ENCODE measurements around the gene ABCB8.

DNA sequence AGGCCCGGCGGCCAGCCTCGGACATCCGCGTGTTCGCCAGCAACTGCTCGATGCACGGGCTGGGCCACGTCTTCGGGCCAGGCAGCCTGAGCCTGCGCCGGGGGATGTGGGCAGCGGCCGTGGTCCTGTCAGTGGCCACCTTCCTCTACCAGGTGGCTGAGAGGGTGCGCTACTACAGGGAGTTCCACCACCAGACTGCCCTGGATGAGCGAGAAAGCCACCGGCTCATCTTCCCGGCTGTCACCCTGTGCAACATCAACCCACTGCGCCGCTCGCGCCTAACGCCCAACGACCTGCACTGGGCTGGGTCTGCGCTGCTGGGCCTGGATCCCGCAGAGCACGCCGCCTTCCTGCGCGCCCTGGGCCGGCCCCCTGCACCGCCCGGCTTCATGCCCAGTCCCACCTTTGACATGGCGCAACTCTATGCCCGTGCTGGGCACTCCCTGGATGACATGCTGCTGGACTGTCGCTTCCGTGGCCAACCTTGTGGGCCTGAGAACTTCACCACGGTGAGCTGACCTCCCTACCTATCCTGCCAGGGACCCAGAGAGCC, 20.7 kb downstream of the ABCB8 start:
- TF ChIP-seq, protein P1, sequence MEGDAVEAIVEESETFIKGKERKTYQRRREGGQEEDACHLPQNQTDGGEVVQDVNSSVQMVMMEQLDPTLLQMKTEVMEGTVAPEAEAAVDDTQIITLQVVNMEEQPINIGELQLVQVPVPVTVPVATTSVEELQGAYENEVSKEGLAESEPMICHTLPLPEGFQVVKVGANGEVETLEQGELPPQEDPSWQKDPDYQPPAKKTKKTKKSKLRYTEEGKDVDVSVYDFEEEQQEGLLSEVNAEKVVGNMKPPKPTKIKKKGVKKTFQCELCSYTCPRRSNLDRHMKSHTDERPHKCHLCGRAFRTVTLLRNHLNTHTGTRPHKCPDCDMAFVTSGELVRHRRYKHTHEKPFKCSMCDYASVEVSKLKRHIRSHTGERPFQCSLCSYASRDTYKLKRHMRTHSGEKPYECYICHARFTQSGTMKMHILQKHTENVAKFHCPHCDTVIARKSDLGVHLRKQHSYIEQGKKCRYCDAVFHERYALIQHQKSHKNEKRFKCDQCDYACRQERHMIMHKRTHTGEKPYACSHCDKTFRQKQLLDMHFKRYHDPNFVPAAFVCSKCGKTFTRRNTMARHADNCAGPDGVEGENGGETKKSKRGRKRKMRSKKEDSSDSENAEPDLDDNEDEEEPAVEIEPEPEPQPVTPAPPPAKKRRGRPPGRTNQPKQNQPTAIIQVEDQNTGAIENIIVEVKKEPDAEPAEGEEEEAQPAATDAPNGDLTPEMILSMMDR (IDR thresholded peaks at IDR 0.05): no peak
- TF ChIP-seq EP300 (IDR thresholded peaks at IDR 0.05) (no peak), POLR2A (IDR thresholded peaks at IDR 0.05) (no peak)
